Activated CD4-positive, alpha-beta T cell treated with anti-CD3 and anti-CD28 coated beads, Interleukin-2, amount 10 ng/mL, durations not matched to agents 7 days and 5 days (primary cell): Measurements from ENCODE around the gene CYP27A1. TPM values are rescaled to one million over a fixed set of nuclear protein-coding genes. Genes with fewer than 3 reads are reported as not detected.

Source experiments
- CTCF ChIA-PET: fragments of 350-600 bp; sonication (Branson Sonifier 250); formaldehyde crosslinking; loops from one replicate; lab custom pipeline; 2021; ENCODE audit warnings: antibody characterized with exemption; lab: Charles Lee
- POLR2A ChIA-PET: fragments of 350-600 bp; sonication (Branson Sonifier 250); formaldehyde crosslinking; loops from one replicate; lab custom pipeline; 2021; ENCODE audit warnings: antibody characterized with exemption; lab: Charles Lee
- DNase-seq: peaks from one replicate; pipeline ENCODE4 v3.0.0-alpha.2; 2020
- H3K27ac Mint-ChIP-seq: one replicate; pipeline ENCODE4 v1.8.0; 2021; ENCODE audit warnings: mild to moderate bottlenecking, moderate library complexity, mixed read lengths
- H3K27me3 Mint-ChIP-seq: one replicate; pipeline ENCODE4 v1.8.0; 2021; ENCODE audit warnings: mixed read lengths
- H3K36me3 Mint-ChIP-seq: one replicate; pipeline ENCODE4 v1.8.0; 2021; ENCODE audit warnings: low read depth, mixed read lengths
- H3K4me1 Mint-ChIP-seq: one replicate; pipeline ENCODE4 v1.8.0; 2021; ENCODE audit warnings: mixed read lengths
- H3K4me3 Mint-ChIP-seq: one replicate; pipeline ENCODE4 v1.8.0; 2021; ENCODE audit warnings: mild to moderate bottlenecking, moderate library complexity, mixed read lengths
- H3K9me3 Mint-ChIP-seq: one replicate; pipeline ENCODE4 v1.8.0; 2021; ENCODE audit warnings: mixed read lengths
- total RNA-seq, 2 experiments: library from RNA; stranded (reverse); gene quantifications; one replicate each; pipeline ENCODE4 v1.2.3, GENCODE V29; 2021

CYP27A1 gene
- total RNA-seq, 2 experiments from 2014 or later = 0.08 to 0.22 TPM

GRCh38 chr2:218780851-218781690 is 876 bp upstream of the CYP27A1 start:
- Mint-ChIP-seq H3K36me3 (peaks cover 2% of the 10 kb centered on the region), H3K4me1 (no peaks in the 10 kb centered on the region), H3K27me3 (peaks cover 46% of the 10 kb centered on the region), H3K4me3 (no peak overlapping the region), H3K9me3 (peaks cover 15% of the 10 kb centered on the region), H3K27ac (no peak overlapping the region)
- ChIA-PET CTCF (no interaction called here), POLR2A (no interaction called here)
- DNase-seq = no peak

GRCh38 chr2:218782528-218782844 is 539 bp downstream of the CYP27A1 start:
- DNase-seq = no peak
- peaks cover 46% of the 10 kb centered on the region for H3K27me3 Mint-ChIP-seq
- peaks cover 8% of the 10 kb centered on the region for H3K9me3 Mint-ChIP-seq
- POLR2A ChIA-PET = no interaction called here
- no peaks in the 10 kb centered on the region for H3K4me1 Mint-ChIP-seq
- no peak overlapping the region for H3K27ac Mint-ChIP-seq
- CTCF ChIA-PET = interaction anchor here (0.8 to 1.2 kb wide), 2 partner anchors 9 to 65 kb away, joined by 3 read pairs; no protein-coding TSS in a partner anchor
- H3K36me3 Mint-ChIP-seq = no peaks in the 10 kb centered on the region
- H3K4me3 Mint-ChIP-seq = no peak overlapping the region

GRCh38 chr2:218783688-218784087 is 1.7 kb downstream of the CYP27A1 start:
- no peak for DNase-seq
- Mint-ChIP-seq H3K4me1 (no peaks in the 10 kb centered on the region), H3K4me3 (no peak overlapping the region), H3K36me3 (no peaks in the 10 kb centered on the region), H3K9me3 (peaks cover 4% of the 10 kb centered on the region), H3K27me3 (peaks cover 46% of the 10 kb centered on the region), H3K27ac (no peak overlapping the region)
- ChIA-PET CTCF (no interaction called here), POLR2A (no interaction called here)

GRCh38 chr2:218785103-218785502 is 3.2 kb downstream of the CYP27A1 start:
- ChIA-PET POLR2A (no interaction called here), CTCF (interaction anchor here (0.6 kb wide), 1 partner anchor 21 kb away, joined by 5 read pairs; no protein-coding TSS in a partner anchor)
- no peak overlapping the region for H3K4me3 Mint-ChIP-seq
- H3K36me3 Mint-ChIP-seq = no peaks in the 10 kb centered on the region
- H3K27me3 Mint-ChIP-seq = peaks cover 45% of the 10 kb centered on the region
- no peaks in the 10 kb centered on the region for H3K4me1 Mint-ChIP-seq
- DNase-seq = no peak
- no peaks in the 10 kb centered on the region for H3K9me3 Mint-ChIP-seq
- no peak overlapping the region for H3K27ac Mint-ChIP-seq

- Mint-ChIP-seq H3K4me3 (no peak overlapping the region), H3K9me3 (no peaks in the 10 kb centered on the region), H3K36me3 (no peaks in the 10 kb centered on the region), H3K27me3 (peaks cover 39% of the 10 kb centered on the region), H3K4me1 (no peaks in the 10 kb centered on the region), H3K27ac (no peak overlapping the region)
- CTCF ChIA-PET = no interaction called here
- no peak for DNase-seq
- POLR2A ChIA-PET = no interaction called here
These were observed 4.2 kb downstream of the CYP27A1 start for GRCh38 chr2:218786133-218786532.

- CTCF ChIA-PET = interaction anchor here (0.6 kb wide), 1 partner anchor 959 kb away, joined by 4 read pairs; no protein-coding TSS in a partner anchor
- no peak for DNase-seq
- H3K4me1 Mint-ChIP-seq = no peaks in the 10 kb centered on the region
- peaks cover 27% of the 10 kb centered on the region for H3K27me3 Mint-ChIP-seq
- no peaks in the 10 kb centered on the region for H3K36me3 Mint-ChIP-seq
- POLR2A ChIA-PET = no interaction called here
- H3K9me3 Mint-ChIP-seq = no peaks in the 10 kb centered on the region
- H3K27ac Mint-ChIP-seq = no peak overlapping the region
- no peak overlapping the region for H3K4me3 Mint-ChIP-seq
These were observed 6.7 kb downstream of the CYP27A1 start for GRCh38 chr2:218788529-218789255.

GRCh38 chr2:218792433-218792832 is 10.5 kb downstream of the CYP27A1 start:
- ChIA-PET POLR2A (no interaction called here), CTCF (no interaction called here)
- H3K36me3 Mint-ChIP-seq = no peaks in the 10 kb centered on the region
- no peak overlapping the region for H3K27ac Mint-ChIP-seq
- H3K4me1 Mint-ChIP-seq = no peaks in the 10 kb centered on the region
- H3K4me3 Mint-ChIP-seq = no peak overlapping the region
- H3K9me3 Mint-ChIP-seq = no peaks in the 10 kb centered on the region
- peaks cover 19% of the 10 kb centered on the region for H3K27me3 Mint-ChIP-seq
- no peak for DNase-seq

- ChIA-PET POLR2A (no interaction called here), CTCF (interaction anchor here (0.6 to 1.5 kb wide), 2 partner anchors 86 to 601 kb away, joined by 3 read pairs; partner anchors contain the start of gene TTLL4)
- H3K4me3 Mint-ChIP-seq = no peak overlapping the region
- no peak for DNase-seq
- no peaks in the 10 kb centered on the region for H3K9me3 Mint-ChIP-seq
- peaks cover 31% of the 10 kb centered on the region for H3K27me3 Mint-ChIP-seq
- H3K36me3 Mint-ChIP-seq = no peaks in the 10 kb centered on the region
- H3K27ac Mint-ChIP-seq = no peak overlapping the region
- no peaks in the 10 kb centered on the region for H3K4me1 Mint-ChIP-seq
These were observed 14.7 kb downstream of the CYP27A1 start for GRCh38 chr2:218796691-218797090.

- H3K27me3 Mint-ChIP-seq = peaks cover 26% of the 10 kb centered on the region
- CTCF ChIA-PET = no interaction called here
- POLR2A ChIA-PET = no interaction called here
- H3K9me3 Mint-ChIP-seq = no peaks in the 10 kb centered on the region
- H3K4me1 Mint-ChIP-seq = peaks cover 12% of the 10 kb centered on the region
- DNase-seq = no peak
- H3K36me3 Mint-ChIP-seq = no peaks in the 10 kb centered on the region
- no peak overlapping the region for H3K4me3 Mint-ChIP-seq
- H3K27ac Mint-ChIP-seq = no peak overlapping the region
These were observed 17.0 kb downstream of the CYP27A1 start for GRCh38 chr2:218798767-218799504.

- ChIA-PET POLR2A (no interaction called here), CTCF (no interaction called here)
- H3K36me3 Mint-ChIP-seq = no peaks in the 10 kb centered on the region
- no peak for DNase-seq
- no peak overlapping the region for H3K27ac Mint-ChIP-seq
- peaks cover 36% of the 10 kb centered on the region for H3K27me3 Mint-ChIP-seq
- H3K4me3 Mint-ChIP-seq = no peak overlapping the region
- H3K4me1 Mint-ChIP-seq = peaks cover 12% of the 10 kb centered on the region
- H3K9me3 Mint-ChIP-seq = peaks cover 8% of the 10 kb centered on the region
These were observed 18.0 kb downstream of the CYP27A1 start for GRCh38 chr2:218799990-218800389.

- CTCF ChIA-PET = interaction anchor here (0.7 kb wide), 1 partner anchor 45 kb away, joined by 3 read pairs; no protein-coding TSS in a partner anchor
- Mint-ChIP-seq H3K27ac (no peak overlapping the region), H3K36me3 (no peaks in the 10 kb centered on the region)
These were observed 20.5 kb downstream of the CYP27A1 start for GRCh38 chr2:218802386-218802994.

GRCh38 chr2:218804817-218805216 is 22.9 kb downstream of the CYP27A1 start:
- peaks cover 40% of the 10 kb centered on the region for H3K27me3 Mint-ChIP-seq

More at GRCh38 chr2:218802386-218802994, 20.5 kb downstream of the CYP27A1 start:
- H3K4me3 Mint-ChIP-seq = no peak overlapping the region
- H3K27me3 Mint-ChIP-seq = peaks cover 44% of the 10 kb centered on the region
- H3K4me1 Mint-ChIP-seq = peaks cover 13% of the 10 kb centered on the region
- H3K9me3 Mint-ChIP-seq = peaks cover 8% of the 10 kb centered on the region
- no peak for DNase-seq
- POLR2A ChIA-PET = no interaction called here

More at GRCh38 chr2:218804817-218805216, 22.9 kb downstream of the CYP27A1 start:
- POLR2A ChIA-PET = no interaction called here
- H3K36me3 Mint-ChIP-seq = no peaks in the 10 kb centered on the region
- H3K27ac Mint-ChIP-seq = no peak overlapping the region
- CTCF ChIA-PET = no interaction called here
- no peak for DNase-seq
- H3K4me3 Mint-ChIP-seq = no peak overlapping the region
- H3K9me3 Mint-ChIP-seq = peaks cover 8% of the 10 kb centered on the region
- H3K4me1 Mint-ChIP-seq = peaks cover 13% of the 10 kb centered on the region
